GM08714 (cell line): Measurements from ENCODE around the gene SNCAIP.

Experiments used
- H3K4me3 ChIP-seq: fragments of 200-500 bp; sonication (Bioruptor generic); 2 replicates; pipeline ENCODE4 v1.5.1; 2014; ENCODE audit warnings: mild to moderate bottlenecking, low read length, inconsistent platforms
- ZNF274 ChIP-seq: IDR thresholded peaks from 2 replicates; pipeline ENCODE4 v1.6.1; 2012; ENCODE audit warnings: mild to moderate bottlenecking, low read depth, low read length

SNCAIP gene

DNA sequence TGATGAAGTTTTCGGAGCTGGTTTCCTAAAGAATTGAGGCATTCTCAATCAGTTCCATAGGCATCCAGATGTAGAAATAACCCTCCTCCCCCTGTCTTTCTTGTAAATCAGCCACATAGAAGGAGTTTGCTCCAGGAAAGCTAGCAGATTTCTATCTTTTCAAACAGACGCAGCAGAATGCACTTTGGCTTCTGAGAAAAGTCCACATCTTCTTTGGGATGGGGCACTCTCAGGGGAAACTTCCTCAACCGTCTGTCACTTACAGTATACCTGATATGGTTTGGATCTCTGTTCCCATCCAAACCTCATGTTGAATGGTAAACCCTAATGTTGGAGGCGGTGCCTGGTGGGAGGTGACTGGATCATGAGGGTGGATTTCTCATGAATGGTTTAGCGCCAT, 94.1 kb downstream of the SNCAIP start:
- TF ChIP-seq ZNF274 = no peak

DNA sequence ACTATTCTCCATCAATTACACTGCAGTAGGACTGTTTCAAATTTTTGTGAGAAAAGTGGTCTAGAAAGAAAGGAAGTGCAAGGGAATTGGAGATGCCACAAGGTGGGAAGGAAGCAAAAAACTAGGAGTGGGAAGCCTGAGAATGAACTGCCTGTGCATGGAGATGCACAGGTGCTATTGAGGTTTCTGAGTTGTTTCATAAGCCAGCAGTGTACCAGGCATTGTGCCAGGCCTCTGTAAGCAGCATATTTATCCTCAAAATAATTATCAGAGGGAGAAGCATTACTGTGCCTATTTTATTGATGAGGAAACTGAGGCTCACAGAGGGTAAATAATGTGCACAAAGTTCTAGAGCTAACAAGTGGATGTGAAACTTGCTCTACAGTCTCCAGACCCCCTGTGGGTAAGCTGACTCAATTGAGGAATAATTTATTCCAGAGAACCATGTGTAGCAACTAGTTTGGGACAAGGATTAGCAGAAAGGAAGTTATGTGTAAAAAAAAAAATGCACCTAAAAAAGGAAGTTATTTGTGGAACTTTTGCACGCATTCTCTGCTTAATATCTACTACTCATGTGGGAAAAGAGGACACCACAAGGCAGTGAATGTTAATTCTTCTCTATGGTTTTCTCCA, 96.7 kb downstream of the SNCAIP start:
- TF ChIP-seq ZNF274 = no peak
- H3K4me3 ChIP-seq = no peak overlapping the region

More for the DNA sequence above, 94.1 kb downstream of the SNCAIP start:
- H3K4me3 ChIP-seq = no peak overlapping the region

DNA sequence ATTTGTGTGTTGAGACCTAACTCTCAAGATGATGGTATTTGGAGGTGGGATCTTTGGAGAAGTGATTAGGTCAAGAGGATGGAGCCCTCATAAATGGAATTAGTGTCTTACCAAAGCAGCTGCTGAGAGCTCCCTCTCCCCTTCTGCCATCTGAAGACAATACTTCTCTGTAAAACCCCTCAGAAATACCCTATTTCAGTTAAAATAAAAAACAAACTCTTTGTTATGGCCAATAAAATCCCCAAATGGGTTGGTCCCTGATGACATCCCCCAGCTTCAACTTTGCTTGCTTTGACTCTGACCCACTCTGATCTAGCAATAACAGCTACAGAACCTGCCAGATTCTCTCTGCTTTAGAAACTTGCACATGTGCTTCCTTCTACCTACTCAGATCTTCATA, 100.9 kb downstream of the SNCAIP start:
- no peak overlapping the region; the same call in 1 of the 2 replicates for H3K4me3 ChIP-seq

DNA sequence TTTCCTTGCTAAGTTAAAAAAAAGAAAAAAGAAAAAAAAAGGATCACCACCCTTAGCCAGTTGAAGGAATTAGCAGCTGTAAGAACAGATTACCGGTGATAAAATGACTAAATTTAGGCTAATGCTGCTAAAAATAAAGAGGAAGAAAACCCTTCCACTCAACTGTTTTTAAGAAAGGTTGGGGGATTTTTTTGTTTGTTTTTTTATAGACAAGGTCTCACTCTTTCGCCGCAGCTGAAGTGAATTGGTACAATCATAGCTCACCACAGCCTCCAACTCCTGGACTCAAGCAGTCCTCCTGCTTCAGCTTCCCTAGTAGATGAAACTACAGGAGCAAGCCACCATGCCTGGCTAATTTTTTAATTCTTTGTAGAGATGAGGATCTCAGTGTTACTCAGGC, 101.7 kb downstream of the SNCAIP start:
- no peak for TF ChIP-seq ZNF274
- H3K4me3 ChIP-seq = no peak overlapping the region; the same call in 1 of the 2 replicates

More for the DNA sequence above, 100.9 kb downstream of the SNCAIP start:
- TF ChIP-seq ZNF274 = no peak

DNA sequence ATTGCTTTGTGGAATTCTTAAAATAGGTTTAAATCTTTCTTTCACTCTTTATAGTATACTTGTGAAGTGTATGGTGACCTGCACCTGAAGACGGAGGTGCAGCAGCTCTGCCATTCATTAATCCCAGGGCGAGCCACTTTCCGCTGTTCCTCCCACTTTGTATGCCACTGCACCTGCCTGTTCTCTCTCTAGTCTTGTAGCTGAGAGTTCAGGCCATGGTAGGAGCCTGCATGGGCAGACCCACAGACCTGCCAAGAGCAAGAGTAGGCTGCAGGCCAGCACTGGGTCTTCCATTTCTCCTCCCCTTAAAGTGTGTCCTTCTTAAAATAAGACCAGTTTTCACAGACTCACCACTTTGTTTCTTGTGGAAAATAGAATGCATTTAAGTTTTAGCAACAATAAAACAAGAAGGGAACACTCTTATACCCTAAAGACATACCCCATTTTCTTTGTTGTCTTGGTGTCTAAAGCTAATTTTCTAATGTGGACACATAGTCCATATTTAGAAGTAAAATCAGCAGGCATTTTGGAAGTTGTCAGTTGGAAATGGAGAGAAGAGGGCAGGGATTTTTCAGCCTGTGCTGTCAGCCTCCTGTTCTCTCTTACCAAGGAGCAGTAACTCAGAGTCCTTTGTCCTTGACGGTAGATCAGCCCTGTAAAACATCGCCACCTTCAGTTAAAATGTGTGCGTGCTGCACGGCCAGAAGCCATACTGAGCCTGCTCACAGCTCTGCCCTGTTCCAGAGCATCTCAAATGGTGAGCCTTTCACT, 103.2 kb downstream of the SNCAIP start:
- TF ChIP-seq ZNF274 = no peak
- H3K4me3 ChIP-seq = no peak overlapping the region

DNA sequence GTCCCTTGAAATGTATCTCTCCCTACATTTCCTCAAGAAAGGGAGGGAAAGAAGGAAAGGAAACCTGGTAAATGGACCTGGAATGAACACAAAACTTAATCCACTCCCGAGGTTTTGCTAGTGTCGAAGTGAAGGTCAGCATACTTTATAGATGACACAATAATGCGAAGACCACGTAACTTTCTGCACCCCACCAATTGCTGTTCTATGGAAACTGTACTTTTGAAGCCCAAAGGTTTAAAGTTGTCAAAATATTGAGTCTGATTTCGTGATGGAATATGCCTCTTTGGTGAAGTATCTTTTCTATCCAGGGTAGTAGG, 103.7 kb downstream of the SNCAIP start:
- no peak for TF ChIP-seq ZNF274
- H3K4me3 ChIP-seq = no peak overlapping the region

DNA sequence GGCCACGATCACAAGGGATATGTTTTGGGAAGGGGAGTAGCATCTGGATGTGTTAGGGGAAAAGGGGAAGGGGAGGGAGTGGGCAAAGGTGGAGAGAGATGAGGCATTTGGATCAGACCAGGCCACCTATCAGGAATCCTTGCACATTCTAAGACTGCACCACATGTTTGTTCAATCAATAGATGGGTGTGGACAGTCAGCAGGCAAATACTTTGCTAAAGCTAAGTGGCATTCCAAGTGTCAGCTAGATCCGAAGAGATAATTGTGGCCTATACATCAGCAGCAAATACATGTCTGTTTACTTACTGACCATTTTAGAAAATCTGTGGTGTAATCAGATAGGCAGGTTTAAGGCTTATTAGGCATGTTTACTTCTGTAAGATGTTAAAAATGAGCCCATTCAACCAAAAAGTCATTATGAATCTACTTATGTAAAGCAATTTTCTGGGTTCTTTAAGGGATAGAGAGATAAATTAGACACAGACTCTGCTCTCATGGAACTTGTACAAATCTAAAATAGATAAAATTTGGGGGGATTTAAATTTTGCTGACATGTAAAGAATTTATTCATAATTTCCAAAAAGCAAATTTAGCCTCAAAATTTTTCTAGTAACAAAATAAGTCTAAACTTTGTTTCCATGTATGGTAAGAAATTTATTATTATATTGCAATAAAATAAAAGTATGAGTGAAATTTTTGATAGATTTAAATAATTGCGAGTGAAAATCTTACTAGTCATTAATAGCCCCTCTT, 107.3 kb downstream of the SNCAIP start:
- no peak for TF ChIP-seq ZNF274
- no peak overlapping the region for H3K4me3 ChIP-seq

DNA sequence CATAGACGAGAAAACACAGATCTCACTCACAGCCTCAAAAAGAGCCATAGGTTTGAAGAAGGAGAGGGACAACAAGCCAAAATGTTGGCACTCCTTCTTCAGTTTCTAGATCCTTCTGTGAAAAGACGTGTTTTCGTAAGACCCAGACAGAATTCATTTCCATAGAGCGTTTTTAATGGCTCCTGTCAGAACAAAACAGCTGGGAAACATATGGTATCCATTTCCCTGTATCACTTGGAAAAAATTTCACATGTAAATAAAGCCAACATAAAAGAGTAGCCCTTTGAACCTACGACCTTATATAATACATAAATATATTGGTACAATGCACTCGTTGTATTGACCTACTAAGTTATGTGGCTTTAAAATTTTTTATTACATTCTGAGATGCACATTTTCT, 108.1 kb downstream of the SNCAIP start:
- no peak overlapping the region for H3K4me3 ChIP-seq
- no peak for TF ChIP-seq ZNF274

DNA sequence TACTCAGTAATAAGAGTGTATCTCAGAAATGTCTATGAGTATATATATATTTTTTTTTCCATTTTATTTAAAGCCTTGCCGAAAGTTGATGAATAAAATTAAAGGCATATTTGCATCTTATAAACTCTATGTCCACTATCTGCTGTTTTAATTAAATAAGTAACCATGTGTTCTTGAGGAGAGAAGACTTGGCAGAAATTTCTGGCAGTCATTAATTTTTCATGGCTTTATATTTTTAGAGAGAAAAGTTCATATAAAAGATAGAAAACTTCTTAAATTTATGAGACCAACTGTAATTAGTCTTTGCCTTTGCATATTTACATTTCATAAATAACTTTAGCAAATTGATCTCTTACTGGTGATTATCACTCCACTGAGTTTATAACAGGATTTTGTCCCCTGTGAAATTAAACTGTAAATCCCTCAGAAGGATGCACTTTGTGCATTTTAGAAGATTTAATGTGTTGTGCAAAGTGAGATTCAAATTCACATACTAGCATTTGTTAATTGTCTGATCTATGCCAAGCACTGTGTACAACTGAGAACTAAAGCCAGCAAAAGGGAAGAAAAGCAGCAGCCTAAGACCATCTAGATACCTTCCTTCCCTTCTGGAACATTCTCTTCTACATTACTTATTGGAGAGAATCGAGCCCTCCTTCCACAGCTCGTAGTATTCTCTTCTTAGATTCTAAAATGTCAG, 108.7 kb downstream of the SNCAIP start:
- TF ChIP-seq ZNF274 = no peak
- no peak overlapping the region for H3K4me3 ChIP-seq

DNA sequence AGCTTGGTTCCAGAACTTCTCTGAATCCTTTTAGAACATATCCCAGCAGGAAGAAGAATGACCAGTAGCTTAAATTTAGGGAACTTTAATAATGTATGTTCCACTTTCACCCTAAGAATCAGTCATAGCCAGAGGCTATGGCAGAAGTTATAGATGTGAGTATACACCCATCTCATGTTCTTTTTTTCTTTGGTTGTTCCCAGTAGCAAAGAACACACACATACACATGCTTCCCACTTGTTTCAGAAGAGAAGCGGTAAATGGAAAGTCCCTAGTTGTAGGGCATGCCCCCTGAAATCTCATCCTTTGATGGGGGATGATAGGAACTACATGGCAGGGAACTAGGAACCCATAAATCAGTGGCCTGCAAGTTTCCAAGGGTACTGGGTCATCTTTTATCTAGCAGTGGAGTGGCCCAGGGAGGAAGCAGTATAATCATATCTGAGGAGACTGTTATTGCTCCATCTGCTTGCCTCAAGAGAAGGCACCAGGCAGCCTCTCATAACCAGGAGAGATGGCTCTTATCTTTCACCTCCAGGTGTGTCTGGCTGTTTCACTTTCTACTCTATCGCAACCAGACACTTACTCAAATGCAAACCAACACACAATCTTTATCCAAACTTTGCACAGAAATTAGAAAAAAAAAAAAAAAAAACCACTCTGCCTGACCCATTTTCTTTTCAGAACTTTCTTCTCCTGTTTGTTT, 109.5 kb downstream of the SNCAIP start:
- TF ChIP-seq ZNF274 = no peak
- no peak overlapping the region for H3K4me3 ChIP-seq

DNA sequence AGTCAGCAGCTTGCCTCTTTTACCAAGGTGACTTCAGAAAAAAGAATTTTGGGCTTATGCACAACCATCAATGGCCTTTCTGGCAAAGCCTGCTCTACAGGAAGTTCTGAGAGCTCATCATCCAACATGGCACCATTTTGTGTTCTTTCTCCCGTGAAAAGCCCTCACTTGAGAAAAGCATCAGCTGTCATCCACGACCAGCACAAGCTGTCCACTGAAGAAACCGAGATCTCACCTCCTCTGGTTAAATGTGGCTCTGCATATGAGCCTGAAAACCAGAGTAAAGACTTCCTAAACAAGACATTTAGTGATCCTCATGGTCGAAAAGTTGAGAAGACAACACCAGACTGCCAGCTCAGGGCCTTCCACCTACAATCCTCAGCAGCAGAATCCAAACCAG, 111.2 kb downstream of the SNCAIP start:
- no peak overlapping the region for H3K4me3 ChIP-seq
- no peak for TF ChIP-seq ZNF274

DNA sequence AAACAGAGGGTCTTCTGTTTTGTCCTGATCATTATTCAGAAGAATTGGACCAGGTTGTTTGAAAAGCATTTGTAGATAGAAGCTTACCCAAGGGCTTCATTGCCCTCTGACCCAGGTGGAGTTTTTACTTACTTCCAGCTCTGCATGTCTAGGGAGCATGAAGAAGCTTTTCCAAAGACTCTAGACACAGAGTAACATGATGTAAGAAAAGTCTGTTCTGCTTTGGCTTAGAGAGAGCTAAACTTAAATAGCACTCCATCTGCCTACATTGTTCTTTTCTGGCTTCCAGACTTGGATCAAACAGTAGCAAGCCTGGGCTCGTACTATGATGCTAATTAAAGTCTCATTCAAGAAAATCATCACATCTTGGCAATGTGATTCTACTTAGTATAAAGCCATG, 112.1 kb downstream of the SNCAIP start:
- H3K4me3 ChIP-seq = no peak overlapping the region
- TF ChIP-seq ZNF274 = no peak

DNA sequence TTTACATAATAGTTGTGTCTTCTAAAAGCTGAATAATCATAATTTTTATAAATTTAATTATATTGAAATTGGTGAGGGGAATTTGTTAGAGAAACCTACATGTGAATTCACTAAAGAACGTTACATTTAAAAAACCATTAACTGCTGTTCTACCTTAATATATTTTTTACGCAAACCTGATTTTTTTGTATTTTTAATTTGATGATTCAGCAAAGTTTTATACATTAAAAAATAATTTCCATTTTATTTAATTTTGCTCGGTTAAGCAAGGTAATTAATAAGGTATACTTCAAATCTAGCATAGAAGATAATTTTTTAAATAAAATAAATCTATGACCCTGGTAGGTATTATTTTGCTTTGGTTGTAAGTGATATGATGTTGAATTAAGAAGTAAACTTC, 114.3 kb downstream of the SNCAIP start:
- no peak for TF ChIP-seq ZNF274
- H3K4me3 ChIP-seq = no peak overlapping the region

DNA sequence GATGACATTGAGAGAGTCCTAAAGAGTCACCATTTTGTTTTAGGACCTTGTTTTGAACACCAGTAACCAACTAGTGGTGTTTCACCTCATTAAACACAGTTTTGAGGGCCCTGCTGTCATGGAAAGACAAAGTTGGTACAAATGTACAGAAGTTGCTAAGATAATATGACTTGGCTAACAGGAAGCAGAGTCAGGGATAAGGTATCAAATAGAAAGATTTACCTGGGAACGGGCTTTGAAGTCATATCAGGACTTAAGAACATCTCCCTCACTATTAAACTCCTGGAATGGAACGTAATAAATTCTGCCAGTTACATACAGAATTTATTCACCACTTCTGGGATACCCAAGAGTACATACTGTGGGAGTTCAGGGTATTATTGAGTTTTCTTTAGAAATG, 115.6 kb downstream of the SNCAIP start:
- H3K4me3 ChIP-seq = no peak overlapping the region
- no peak for TF ChIP-seq ZNF274
